ENCODE results near the gene PRKG1.
"Not testable (repeated sequence)": the region's sequence is repeated elsewhere in the genome, so short reads cannot be mapped to it uniquely, and the experiment has no call there.

PRKG1 gene

GRCh38 chr10:51683031-51683691, 608.9 kb downstream of the PRKG1 start:
- no peak for FAIRE-seq

GRCh38 chr10:51685768-51686167, 611.5 kb downstream of the PRKG1 start:
- DNase-seq (ENCODE audit: insufficient read length, low spot score) (no peak), FAIRE-seq (no peak)
- TF ChIP-seq SPI1 (IDR thresholded peaks at IDR 0.05; ENCODE audit: low read depth, low read length) (no peak), POLR2A (IDR thresholded peaks at IDR 0.05; ENCODE audit: low read depth, low read length) (no peak), TAF1 (IDR thresholded peaks at IDR 0.05; ENCODE audit: low read depth, low read length) (no peak)

More at GRCh38 chr10:51683031-51683691, 608.9 kb downstream of the PRKG1 start:
- no peak for DNase-seq (ENCODE audit: insufficient read length, low spot score)
- TF ChIP-seq POLR2A (IDR thresholded peaks at IDR 0.05; ENCODE audit: low read depth, low read length), result no peak
- no peak for TF ChIP-seq SPI1 (IDR thresholded peaks at IDR 0.05; ENCODE audit: low read depth, low read length)
- TF ChIP-seq TAF1 (IDR thresholded peaks at IDR 0.05; ENCODE audit: low read depth, low read length), result no peak
- no peak for TF ChIP-seq POLR2AphosphoS5 (IDR thresholded peaks at IDR 0.05; ENCODE audit: low read depth, low read length)
- no peak for TF ChIP-seq POU2F2 (IDR thresholded peaks at IDR 0.05; ENCODE audit: low read depth, low read length)
- no peak for TF ChIP-seq PAX5 (IDR thresholded peaks at IDR 0.05; ENCODE audit: insufficient read depth, low read length, severe bottlenecking)

GRCh38 chr10:51687296-51687695, 613.0 kb downstream of the PRKG1 start:
- FAIRE-seq (no peak), DNase-seq (ENCODE audit: insufficient read length, low spot score) (no peak)
- TF ChIP-seq POLR2A (IDR thresholded peaks at IDR 0.05; ENCODE audit: low read depth, low read length) (no peak), SPI1 (IDR thresholded peaks at IDR 0.05; ENCODE audit: low read depth, low read length) (no peak), POLR2AphosphoS5 (IDR thresholded peaks at IDR 0.05; ENCODE audit: low read depth, low read length) (no peak), POU2F2 (IDR thresholded peaks at IDR 0.05; ENCODE audit: low read depth, low read length) (no peak), PAX5 (IDR thresholded peaks at IDR 0.05; ENCODE audit: insufficient read depth, low read length, severe bottlenecking) (no peak), TAF1 (IDR thresholded peaks at IDR 0.05; ENCODE audit: low read depth, low read length) (no peak)

GRCh38 chr10:51688826-51689225, 614.5 kb downstream of the PRKG1 start:
- not testable (repeated sequence) for DNase-seq (ENCODE audit: insufficient read length, low spot score); FAIRE-seq

GRCh38 chr10:51689536-51689935, 615.2 kb downstream of the PRKG1 start:
- no peak for TF ChIP-seq TAF1 (IDR thresholded peaks at IDR 0.05; ENCODE audit: low read depth, low read length)
- TF ChIP-seq POU2F2 (IDR thresholded peaks at IDR 0.05; ENCODE audit: low read depth, low read length), result no peak
- TF ChIP-seq POLR2AphosphoS5 (IDR thresholded peaks at IDR 0.05; ENCODE audit: low read depth, low read length), result no peak
- TF ChIP-seq SPI1 (IDR thresholded peaks at IDR 0.05; ENCODE audit: low read depth, low read length), result no peak
- no peak for TF ChIP-seq POLR2A (IDR thresholded peaks at IDR 0.05; ENCODE audit: low read depth, low read length)
- TF ChIP-seq PAX5 (IDR thresholded peaks at IDR 0.05; ENCODE audit: insufficient read depth, low read length, severe bottlenecking), result no peak
- FAIRE-seq (no peak), DNase-seq (ENCODE audit: insufficient read length, low spot score) (no peak)

- FAIRE-seq (no peak), DNase-seq (ENCODE audit: insufficient read length, low spot score) (no peak)
- no peak for TF ChIP-seq PAX5 (IDR thresholded peaks at IDR 0.05; ENCODE audit: insufficient read depth, low read length, severe bottlenecking)
- TF ChIP-seq TAF1 (IDR thresholded peaks at IDR 0.05; ENCODE audit: low read depth, low read length), result no peak
- TF ChIP-seq SPI1 (IDR thresholded peaks at IDR 0.05; ENCODE audit: low read depth, low read length), result no peak
- no peak for TF ChIP-seq POLR2A (IDR thresholded peaks at IDR 0.05; ENCODE audit: low read depth, low read length)
- no peak for TF ChIP-seq POU2F2 (IDR thresholded peaks at IDR 0.05; ENCODE audit: low read depth, low read length)
- TF ChIP-seq POLR2AphosphoS5 (IDR thresholded peaks at IDR 0.05; ENCODE audit: low read depth, low read length), result no peak
Measured at GRCh38 chr10:51691135-51691534, 616.8 kb downstream of the PRKG1 start.

GRCh38 chr10:51694086-51694768, 619.9 kb downstream of the PRKG1 start:
- FAIRE-seq (no peak), DNase-seq (ENCODE audit: insufficient read length, low spot score) (no peak)
- TF ChIP-seq SPI1 (IDR thresholded peaks at IDR 0.05; ENCODE audit: low read depth, low read length), result no peak
- TF ChIP-seq POLR2A (IDR thresholded peaks at IDR 0.05; ENCODE audit: low read depth, low read length), result 0 out of 2 replicates have a peak, but pooled peaks have one; percentile 35

- FAIRE-seq (no peak), DNase-seq (ENCODE audit: insufficient read length, low spot score) (no peak)
- no peak for TF ChIP-seq POU2F2 (IDR thresholded peaks at IDR 0.05; ENCODE audit: low read depth, low read length)
- no peak for TF ChIP-seq SPI1 (IDR thresholded peaks at IDR 0.05; ENCODE audit: low read depth, low read length)
- no peak for TF ChIP-seq POLR2AphosphoS5 (IDR thresholded peaks at IDR 0.05; ENCODE audit: low read depth, low read length)
- no peak for TF ChIP-seq POLR2A (IDR thresholded peaks at IDR 0.05; ENCODE audit: low read depth, low read length)
- no peak for TF ChIP-seq PAX5 (IDR thresholded peaks at IDR 0.05; ENCODE audit: insufficient read depth, low read length, severe bottlenecking)
- TF ChIP-seq TAF1 (IDR thresholded peaks at IDR 0.05; ENCODE audit: low read depth, low read length), result no peak
Measured at GRCh38 chr10:51696251-51696650, 622.0 kb downstream of the PRKG1 start.

- no peak for FAIRE-seq
Measured at GRCh38 chr10:51698473-51699063, 624.3 kb downstream of the PRKG1 start.

GRCh38 chr10:51699145-51699474, 624.8 kb downstream of the PRKG1 start:
- DNase-seq (ENCODE audit: insufficient read length, low spot score) (no peak), FAIRE-seq (no peak)

More at GRCh38 chr10:51698473-51699063, 624.3 kb downstream of the PRKG1 start:
- no peak for DNase-seq (ENCODE audit: insufficient read length, low spot score)
- TF ChIP-seq SPI1 (IDR thresholded peaks at IDR 0.05; ENCODE audit: low read depth, low read length) (no peak), POLR2A (IDR thresholded peaks at IDR 0.05; ENCODE audit: low read depth, low read length) (no peak), PAX5 (IDR thresholded peaks at IDR 0.05; ENCODE audit: insufficient read depth, low read length, severe bottlenecking) (no peak), TAF1 (IDR thresholded peaks at IDR 0.05; ENCODE audit: low read depth, low read length) (no peak), POU2F2 (IDR thresholded peaks at IDR 0.05; ENCODE audit: low read depth, low read length) (no peak), POLR2AphosphoS5 (IDR thresholded peaks at IDR 0.05; ENCODE audit: low read depth, low read length) (no peak)

More at GRCh38 chr10:51699145-51699474, 624.8 kb downstream of the PRKG1 start:
- TF ChIP-seq SPI1 (IDR thresholded peaks at IDR 0.05; ENCODE audit: low read depth, low read length) (no peak), POLR2A (IDR thresholded peaks at IDR 0.05; ENCODE audit: low read depth, low read length) (no peak), PAX5 (IDR thresholded peaks at IDR 0.05; ENCODE audit: insufficient read depth, low read length, severe bottlenecking) (no peak), POU2F2 (IDR thresholded peaks at IDR 0.05; ENCODE audit: low read depth, low read length) (no peak), TAF1 (IDR thresholded peaks at IDR 0.05; ENCODE audit: low read depth, low read length) (no peak), POLR2AphosphoS5 (IDR thresholded peaks at IDR 0.05; ENCODE audit: low read depth, low read length) (no peak)

Measured in GM12891 (cell line).